NCI-H2227 treated with DMSO at 0.1 percent for 48 hours (cell line): ENCODE results near the gene CLMN.
"Not testable (repeated sequence)": the region's sequence is repeated elsewhere in the genome, so short reads cannot be mapped to it uniquely, and the experiment has no call there.

Experiments
- DNase-seq: peaks from one replicate; lab custom pipeline; 2025; lab: John Stamatoyannopoulos, UW

CLMN gene

DNA sequence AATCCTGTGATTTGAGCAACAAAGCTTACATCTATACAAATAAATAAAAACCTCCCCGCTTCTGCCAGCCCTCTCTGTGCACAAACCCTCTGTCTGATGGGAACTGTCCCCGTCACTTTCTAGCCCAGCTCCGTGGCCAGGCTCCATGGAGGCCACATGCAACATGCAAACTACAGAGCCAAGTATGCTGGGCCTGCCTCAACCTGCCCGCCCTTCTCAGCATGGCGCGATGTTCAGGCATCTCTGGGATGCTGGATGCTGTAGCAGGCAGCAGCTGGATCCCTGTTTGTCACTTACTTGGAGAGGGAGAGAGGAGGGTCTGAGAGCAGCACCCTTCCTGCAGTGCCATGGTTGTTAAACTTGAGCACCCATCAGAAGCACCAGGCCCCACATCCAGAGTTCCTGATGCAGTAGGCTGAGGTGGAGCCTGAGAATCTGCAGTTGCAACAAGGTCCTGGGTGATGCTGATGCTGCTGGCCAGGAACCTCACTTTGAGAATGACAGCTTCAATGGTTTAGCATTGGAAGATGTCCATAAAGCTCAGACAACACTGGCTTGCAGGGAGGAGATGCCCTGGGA is 32.4 kb downstream of the CLMN start:
- no peak for DNase-seq

GRCh38 chr14:95286645-95287044 is 33.1 kb downstream of the CLMN start:
- no peak for DNase-seq

GRCh38 chr14:95285566-95285965 is 34.1 kb downstream of the CLMN start:
- DNase-seq, result no peak

DNA sequence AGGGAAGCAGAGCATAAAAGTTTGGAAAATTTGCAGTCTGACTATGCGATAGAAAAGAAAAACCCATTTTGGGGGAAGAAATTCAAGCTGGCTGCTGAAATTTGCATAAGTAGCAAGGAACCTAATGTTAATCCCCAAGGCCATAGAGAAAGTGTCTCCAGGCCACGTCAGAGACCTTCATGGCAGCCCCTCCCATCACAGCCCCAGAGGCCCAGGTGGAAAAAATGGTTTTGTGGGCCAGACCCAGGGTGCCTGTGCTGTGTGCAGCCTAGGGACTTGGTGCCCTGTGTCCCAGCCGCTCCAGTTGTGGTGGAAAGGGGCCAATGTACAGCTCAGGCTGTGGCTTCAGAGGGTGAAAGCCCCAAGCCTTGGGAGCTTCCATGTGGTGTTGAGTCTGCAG is 35.9 kb downstream of the CLMN start:
- DNase-seq, result not testable (repeated sequence)

DNA sequence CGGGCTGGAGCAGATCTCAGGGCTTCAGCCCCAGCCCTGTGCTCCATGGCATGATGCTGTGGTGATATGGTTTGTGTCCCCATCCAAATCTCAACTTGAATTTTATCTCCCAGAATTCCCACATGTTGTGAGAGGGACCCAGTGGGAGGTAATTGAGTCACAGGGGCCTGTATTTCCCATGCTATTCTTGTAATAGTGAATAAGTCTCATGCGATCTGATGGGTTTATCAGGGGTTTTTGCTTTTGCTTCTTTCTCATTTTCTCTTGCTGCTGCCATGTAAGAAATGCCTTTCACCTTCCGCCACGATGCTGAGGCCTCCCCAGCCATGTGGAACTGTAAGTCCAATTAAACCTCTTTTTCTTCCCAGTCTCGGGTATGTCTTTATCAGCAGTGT is 36.7 kb downstream of the CLMN start:
- not testable (repeated sequence) for DNase-seq

- DNase-seq, result no peak
These were observed 37.2 kb downstream of the CLMN start for GRCh38 chr14:95282354-95282985.

DNA sequence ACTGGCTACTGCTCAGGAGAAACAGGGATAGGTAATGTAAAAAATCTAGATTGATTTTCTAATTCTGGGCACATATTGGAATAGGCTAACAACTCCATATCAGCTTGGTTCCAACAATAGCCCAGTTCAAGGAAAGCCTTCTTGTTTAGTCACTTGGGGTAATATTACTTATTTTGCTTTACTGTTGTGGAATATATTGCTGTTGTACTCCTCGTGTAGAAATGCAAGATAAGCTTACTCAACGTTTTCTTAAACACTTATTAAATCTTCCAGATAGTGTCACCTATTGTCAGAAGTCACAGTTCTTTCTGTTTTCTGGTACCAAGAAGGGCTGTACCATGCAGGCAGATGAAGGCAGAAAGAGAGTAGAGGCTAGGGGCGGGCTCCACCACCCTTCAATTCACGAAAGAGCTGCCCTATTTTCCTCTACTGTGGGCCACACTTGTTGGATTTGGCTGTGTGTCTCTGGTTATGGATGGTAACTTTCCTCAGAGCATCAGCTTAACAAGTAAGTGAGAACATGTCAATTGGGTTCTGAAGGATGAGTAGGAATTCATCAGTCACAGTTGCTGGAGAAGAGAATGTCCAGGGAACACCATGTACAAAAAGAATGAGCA is 38.0 kb downstream of the CLMN start:
- DNase-seq, result no peak

DNA sequence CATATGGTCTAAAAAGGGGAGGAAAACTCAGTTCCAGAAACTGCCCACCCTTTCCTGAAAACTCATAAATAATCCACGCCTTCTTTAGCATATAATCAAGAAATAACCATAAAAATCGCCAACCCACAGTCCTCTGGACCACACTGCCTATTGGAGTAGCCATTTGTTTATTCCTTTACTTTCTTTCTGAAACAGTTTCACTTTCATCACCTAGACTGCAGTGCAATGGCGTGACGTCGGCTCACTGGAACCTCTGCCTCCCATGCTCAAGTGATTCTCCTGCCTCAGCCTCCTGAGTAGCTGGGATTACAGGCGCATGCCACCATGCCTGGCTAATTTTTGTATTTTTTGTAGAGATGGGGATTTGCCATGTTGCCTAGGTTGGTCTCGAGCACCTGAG is 44.2 kb downstream of the CLMN start:
- DNase-seq, result no peak

GRCh38 chr14:95274874-95275273 is 44.8 kb downstream of the CLMN start:
- no peak for DNase-seq

- no peak for DNase-seq
These were observed 45.4 kb downstream of the CLMN start for GRCh38 chr14:95274279-95274678.

- no peak for DNase-seq
These were observed 46.4 kb downstream of the CLMN start for GRCh38 chr14:95273001-95273978.

GRCh38 chr14:95272057-95272456 is 47.7 kb downstream of the CLMN start:
- no peak for DNase-seq

GRCh38 chr14:95270203-95270602 is 49.5 kb downstream of the CLMN start:
- no peak for DNase-seq

DNA sequence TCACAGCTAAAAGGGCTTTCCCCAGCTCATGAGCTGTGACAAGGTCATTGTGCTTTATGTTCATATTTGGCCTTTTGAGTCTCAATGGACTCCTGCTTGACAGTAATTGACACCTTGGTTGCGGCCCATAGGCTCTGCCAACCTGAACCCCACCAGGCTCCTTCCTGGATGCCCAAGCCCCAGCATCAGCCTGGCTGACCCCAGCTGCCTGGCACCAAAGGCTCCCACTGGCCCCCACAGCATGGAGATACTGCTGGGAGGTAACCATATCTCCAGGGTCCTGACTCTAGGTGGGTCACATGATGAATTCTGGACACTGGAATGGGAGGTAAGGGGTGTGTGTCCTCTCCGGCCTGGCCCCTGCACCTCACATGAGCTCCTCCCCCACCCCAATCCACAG is 50.2 kb downstream of the CLMN start:
- no peak for DNase-seq

DNA sequence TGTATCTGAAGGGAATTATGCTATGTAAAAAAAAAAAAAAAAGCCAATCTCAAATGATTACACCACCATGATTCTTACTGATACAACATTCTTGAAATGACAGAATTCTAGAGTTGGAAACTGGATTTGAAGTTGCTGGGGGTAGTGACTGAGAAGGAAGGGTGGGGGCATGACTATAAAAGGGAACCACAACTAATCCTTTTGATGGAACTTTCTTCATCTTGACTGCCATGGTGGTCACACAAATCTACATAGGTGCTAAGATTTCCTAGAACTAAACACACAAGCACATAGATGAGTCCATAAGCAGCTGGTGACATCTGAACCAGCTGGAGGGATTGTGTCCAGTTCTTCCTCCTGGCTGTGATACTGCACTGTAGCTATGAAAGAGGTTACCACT is 51.4 kb downstream of the CLMN start:
- no peak for DNase-seq

- DNase-seq, result no peak
These were observed 52.4 kb downstream of the CLMN start for GRCh38 chr14:95267306-95267705.

GRCh38 chr14:95265106-95266094 is 54.3 kb downstream of the CLMN start:
- DNase-seq, result no peak

- no peak for DNase-seq
These were observed 55.3 kb downstream of the CLMN start for GRCh38 chr14:95264271-95264973.

GRCh38 chr14:95263527-95264231 is 56.0 kb downstream of the CLMN start:
- no peak for DNase-seq

DNA sequence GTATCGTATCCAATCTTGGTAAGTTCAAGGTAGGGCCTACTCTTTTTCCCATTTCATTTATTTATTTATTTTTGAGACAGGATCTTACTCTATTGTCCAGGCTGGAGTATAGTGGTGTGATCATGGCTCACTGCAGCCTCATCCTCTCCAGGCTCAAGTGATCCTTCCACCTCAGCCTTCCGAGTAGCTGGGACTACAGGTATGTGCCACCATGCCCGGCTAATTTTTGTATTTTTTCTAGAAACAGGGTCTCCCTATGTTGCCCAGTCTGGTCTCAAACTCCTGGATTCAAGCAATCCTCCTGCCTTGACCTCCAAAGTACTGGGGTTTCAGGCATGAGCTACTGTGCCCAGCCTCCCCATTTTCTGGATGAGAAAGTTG is 57.2 kb downstream of the CLMN start:
- no peak for DNase-seq
